ENCODE data around the gene CDC34. TPM values are rescaled to one million over a fixed set of nuclear protein-coding genes. Genes with fewer than 3 reads are reported as not detected.
A peak's percentile ranks its signal among the peaks of the same experiment; 100 is the strongest.

The CDC34 gene
- total and polyA plus RNA-seq, 9 of the 15 experiments (the other 6 are each of a cell fraction or from before 2014, with no cell fraction given): 0.80 to 203 (median 65.5) TPM

DNA sequence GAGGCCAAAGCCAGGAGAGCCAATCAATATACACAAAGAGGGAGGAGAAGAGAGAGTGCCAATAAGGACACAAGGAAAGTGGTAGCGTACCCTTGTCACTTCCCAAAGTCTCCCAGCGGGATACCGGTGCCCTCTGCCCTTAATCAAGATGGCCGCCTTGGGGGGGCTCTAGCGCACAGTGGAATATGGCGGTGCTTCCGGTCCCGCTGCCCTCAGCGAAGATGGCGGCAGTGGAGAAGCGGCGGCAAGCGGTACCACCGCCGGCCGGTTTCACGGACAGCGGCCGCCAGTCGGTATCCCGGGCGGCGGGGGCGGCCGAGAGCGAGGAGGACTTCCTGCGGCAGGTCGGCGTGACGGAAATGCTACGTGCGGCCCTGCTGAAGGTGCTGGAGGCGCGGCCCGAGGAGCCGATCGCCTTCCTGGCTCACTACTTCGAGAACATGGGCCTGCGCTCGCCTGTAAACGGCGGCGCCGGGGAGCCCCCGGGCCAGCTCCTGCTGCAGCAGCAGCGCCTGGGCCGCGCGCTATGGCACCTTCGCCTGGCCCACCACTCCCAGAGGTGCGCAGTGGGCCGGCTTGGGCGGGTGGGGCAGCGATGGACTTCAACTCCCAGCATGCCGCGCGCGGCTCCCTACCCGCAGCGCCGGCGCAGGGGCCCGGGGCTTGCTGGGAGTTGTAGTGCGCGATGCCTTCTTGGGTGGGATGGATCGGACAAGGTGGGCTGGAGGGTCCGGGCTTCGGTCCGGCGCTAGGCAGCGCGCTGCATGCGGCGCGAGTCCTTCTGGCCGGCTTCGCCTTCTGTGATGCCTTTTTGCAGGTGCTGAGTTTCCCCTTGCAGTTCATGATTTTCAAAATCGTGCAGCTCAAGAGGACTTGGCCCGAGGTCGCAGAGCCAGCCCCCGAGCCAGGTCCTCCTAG is 24.0 kb upstream of the CDC34 start, which contains the start of gene TPGS1 (continued):
- TF ChIP-seq TOE1 (IDR thresholded peaks at IDR 0.05; ENCODE audit: borderline replicate concordance): no peak
- TF ChIP-seq TOE1 (CRISPR knock-in tag; IDR thresholded peaks at IDR 0.05; ENCODE audit: borderline replicate concordance, low read depth): no peak
- no peak for TF ChIP-seq NEUROD1 (IDR thresholded peaks at IDR 0.05; ENCODE audit: borderline replicate concordance, low read depth, low read length, partially characterized antibody)
- TF ChIP-seq SNIP1 (IDR thresholded peaks at IDR 0.05; ENCODE audit: low read depth): no peak
- TF ChIP-seq, protein P1, sequence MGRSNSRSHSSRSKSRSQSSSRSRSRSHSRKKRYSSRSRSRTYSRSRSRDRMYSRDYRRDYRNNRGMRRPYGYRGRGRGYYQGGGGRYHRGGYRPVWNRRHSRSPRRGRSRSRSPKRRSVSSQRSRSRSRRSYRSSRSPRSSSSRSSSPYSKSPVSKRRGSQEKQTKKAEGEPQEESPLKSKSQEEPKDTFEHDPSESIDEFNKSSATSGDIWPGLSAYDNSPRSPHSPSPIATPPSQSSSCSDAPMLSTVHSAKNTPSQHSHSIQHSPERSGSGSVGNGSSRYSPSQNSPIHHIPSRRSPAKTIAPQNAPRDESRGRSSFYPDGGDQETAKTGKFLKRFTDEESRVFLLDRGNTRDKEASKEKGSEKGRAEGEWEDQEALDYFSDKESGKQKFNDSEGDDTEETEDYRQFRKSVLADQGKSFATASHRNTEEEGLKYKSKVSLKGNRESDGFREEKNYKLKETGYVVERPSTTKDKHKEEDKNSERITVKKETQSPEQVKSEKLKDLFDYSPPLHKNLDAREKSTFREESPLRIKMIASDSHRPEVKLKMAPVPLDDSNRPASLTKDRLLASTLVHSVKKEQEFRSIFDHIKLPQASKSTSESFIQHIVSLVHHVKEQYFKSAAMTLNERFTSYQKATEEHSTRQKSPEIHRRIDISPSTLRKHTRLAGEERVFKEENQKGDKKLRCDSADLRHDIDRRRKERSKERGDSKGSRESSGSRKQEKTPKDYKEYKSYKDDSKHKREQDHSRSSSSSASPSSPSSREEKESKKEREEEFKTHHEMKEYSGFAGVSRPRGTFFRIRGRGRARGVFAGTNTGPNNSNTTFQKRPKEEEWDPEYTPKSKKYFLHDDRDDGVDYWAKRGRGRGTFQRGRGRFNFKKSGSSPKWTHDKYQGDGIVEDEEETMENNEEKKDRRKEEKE (IDR thresholded peaks at IDR 0.05; ENCODE audit: borderline replicate concordance in 1 of 2, control insufficient read depth in 1 of 2, low read depth in 2 of 2, low read length in 1 of 2): no peak
- no peak for TF ChIP-seq STAG1 (CRISPR knock-in tag; IDR thresholded peaks at IDR 0.05; ENCODE audit: borderline replicate concordance)
- TF ChIP-seq POLR2H (tag; IDR thresholded peaks at IDR 0.05; ENCODE audit: low read depth): no peak
- TF ChIP-seq ARID2 (IDR thresholded peaks at IDR 0.05): no peak
- no peak for TF ChIP-seq RBM34 (IDR thresholded peaks at IDR 0.05; ENCODE audit: borderline replicate concordance, insufficient read depth, low read length)
- no peak for TF ChIP-seq FOXJ3 (CRISPR knock-in tag; IDR thresholded peaks at IDR 0.05)
- TF ChIP-seq, protein P2, sequence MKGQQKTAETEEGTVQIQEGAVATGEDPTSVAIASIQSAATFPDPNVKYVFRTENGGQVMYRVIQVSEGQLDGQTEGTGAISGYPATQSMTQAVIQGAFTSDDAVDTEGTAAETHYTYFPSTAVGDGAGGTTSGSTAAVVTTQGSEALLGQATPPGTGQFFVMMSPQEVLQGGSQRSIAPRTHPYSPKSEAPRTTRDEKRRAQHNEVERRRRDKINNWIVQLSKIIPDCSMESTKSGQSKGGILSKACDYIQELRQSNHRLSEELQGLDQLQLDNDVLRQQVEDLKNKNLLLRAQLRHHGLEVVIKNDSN (CRISPR knock-in tag; IDR thresholded peaks at IDR 0.05): no peak
- 0 out of 2 replicates have a peak, but pooled peaks have one; percentile 2 for TF ChIP-seq ZNF354B (CRISPR knock-in tag; IDR thresholded peaks at IDR 0.05)
- TF ChIP-seq, protein P3, sequence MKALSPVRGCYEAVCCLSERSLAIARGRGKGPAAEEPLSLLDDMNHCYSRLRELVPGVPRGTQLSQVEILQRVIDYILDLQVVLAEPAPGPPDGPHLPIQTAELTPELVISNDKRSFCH (CRISPR knock-in tag; IDR thresholded peaks at IDR 0.05): no peak
- TF ChIP-seq, protein P3 (tag; IDR thresholded peaks at IDR 0.05): peak; percentile 92
- no peak for TF ChIP-seq FOXM1 (IDR thresholded peaks at IDR 0.05; ENCODE audit: low read depth)
- no peak for TF ChIP-seq FOXM1 (CRISPR knock-in tag; IDR thresholded peaks at IDR 0.05; ENCODE audit: low read depth)
- peak; percentile 68 for TF ChIP-seq ASH1L (IDR thresholded peaks at IDR 0.05; ENCODE audit: borderline replicate concordance, low read depth, partially characterized antibody)
- no peak for TF ChIP-seq ZNF780A (CRISPR knock-in tag; IDR thresholded peaks at IDR 0.05)
- no peak; the same call in 1 of the 2 replicates for TF ChIP-seq MTA3 (IDR thresholded peaks at IDR 0.05; ENCODE audit: borderline replicate concordance)
- TF ChIP-seq SMARCA5 (IDR thresholded peaks at IDR 0.05): no peak
- TF ChIP-seq ARNT (IDR thresholded peaks at IDR 0.05): peak; percentile 56 to 67; a peak in 1 of 4 replicates
- TF ChIP-seq RAD51 (IDR thresholded peaks at IDR 0.05; ENCODE audit: borderline replicate concordance, low read depth): no peak
- no peak for TF ChIP-seq ZNF3 (CRISPR knock-in tag; IDR thresholded peaks at IDR 0.05)
- TF ChIP-seq ZBTB8A (IDR thresholded peaks at IDR 0.05; ENCODE audit: partially characterized antibody): no peak
- TF ChIP-seq XRCC4 (IDR thresholded peaks at IDR 0.05; ENCODE audit: extremely low read depth, insufficient read depth, insufficient read length): no peak

All from K562 (cell line).